Naive B cell (primary cell): ENCODE measurements around the gene PGA4. TPM values are rescaled to one million over a fixed set of nuclear protein-coding genes. Genes with fewer than 3 reads are reported as not detected.
A peak's percentile ranks its signal among the peaks of the same experiment; 100 is the strongest.
"Not testable (repeated sequence)": the region's sequence is repeated elsewhere in the genome, so short reads cannot be mapped to it uniquely, and the experiment has no call there.

ENCODE experiments used
- ATAC-seq, 2 donors: fragments of 150-1000 bp; cut with Tn5 transposase; 2 replicates each; pipeline ENCODE4 v1.10.0; 2021; ENCODE audit warnings: low read depth in 2 of 2, mild to moderate bottlenecking in 2 of 2, moderate library complexity in 2 of 2
- DNase-seq: peaks from one replicate; pipeline ENCODE4 v3.0.0; 2022
- H3K27ac Mint-ChIP-seq, 6 donors: one replicate each; pipeline ENCODE4 v1.8.0; 2020 to 2022; ENCODE audit warnings: mild to moderate bottlenecking in 6 of 6, mixed read lengths in 6 of 6, moderate library complexity in 5 of 6, inconsistent platforms in 2 of 6
- H3K27me3 Mint-ChIP-seq, 3 donors: one replicate each; pipeline ENCODE4 v1.8.0; 2021 to 2022; ENCODE audit warnings: mixed read lengths in 3 of 3, mild to moderate bottlenecking in 1 of 3
- H3K36me3 Mint-ChIP-seq, 2 donors: one replicate each; pipeline ENCODE4 v1.8.0; 2020 to 2022; ENCODE audit warnings: mixed read lengths in 2 of 2, inconsistent platforms in 1 of 2, mild to moderate bottlenecking in 1 of 2
- H3K4me1 Mint-ChIP-seq, 3 donors: one replicate each; pipeline ENCODE4 v1.8.0; 2020 to 2022; ENCODE audit warnings: mixed read lengths in 3 of 3, inconsistent platforms in 1 of 3, mild to moderate bottlenecking in 1 of 3, moderate library complexity in 1 of 3
- H3K4me3 Mint-ChIP-seq, 8 donors: one replicate each; pipeline ENCODE4 v1.8.0; 2020 to 2022; ENCODE audit warnings: mild to moderate bottlenecking in 8 of 8, mixed read lengths in 8 of 8, moderate library complexity in 8 of 8, inconsistent platforms in 2 of 8
- H3K9me3 Mint-ChIP-seq, 7 donors: one replicate each; pipeline ENCODE4 v1.8.0; 2020 to 2022; ENCODE audit warnings: mixed read lengths in 7 of 7, mild to moderate bottlenecking in 5 of 7, inconsistent platforms in 2 of 7, moderate library complexity in 1 of 7
- polyA plus RNA-seq, 6 donors: library from polyadenylated mRNA; unstranded; fragments of 300-500 nt; fragmentation: Illumina TruSeq; gene quantifications; one replicate each; pipeline ENCODE4 v1.2.3, GENCODE V29; 2021; ENCODE audit warnings: low read depth in 6 of 6

The PGA4 gene
- polyA plus RNA-seq, 6 donors from 2014 or later, result 0.17 TPM; not detected in 5

DNA sequence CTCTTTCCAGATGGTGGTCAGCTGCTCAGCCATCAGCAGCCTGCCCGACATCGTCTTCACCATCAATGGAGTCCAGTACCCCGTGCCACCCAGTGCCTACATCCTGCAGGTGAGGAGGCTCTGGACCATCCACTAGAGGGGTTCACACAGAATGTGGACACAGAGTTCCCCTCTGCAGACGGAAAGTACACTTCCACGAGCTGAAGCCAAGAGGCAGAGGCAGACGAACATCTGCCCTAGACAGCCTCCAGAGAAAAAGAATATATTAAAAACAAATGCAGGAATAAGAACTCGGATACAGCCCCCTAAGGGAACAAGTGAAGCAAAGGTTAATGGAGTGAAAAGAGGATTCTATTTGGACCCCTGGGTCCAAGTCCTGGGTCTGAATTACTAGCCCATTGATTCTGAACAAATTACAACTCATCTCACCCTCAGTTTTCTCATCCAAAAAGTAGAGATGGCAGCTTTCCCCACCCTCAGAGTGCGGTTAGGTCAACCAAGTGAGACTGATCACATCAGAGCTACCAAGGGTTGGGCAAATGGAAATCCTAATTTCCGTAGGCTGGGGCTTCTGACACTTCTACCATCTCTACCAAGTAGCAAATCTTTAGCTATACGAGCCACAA, 10.7 kb upstream of the PGA4 start:
- H3K36me3 Mint-ChIP-seq, DNase-seq, H3K4me1 Mint-ChIP-seq, H3K9me3 Mint-ChIP-seq, ATAC-seq, H3K27me3 Mint-ChIP-seq, H3K27ac Mint-ChIP-seq: not testable (repeated sequence)
- H3K4me3 Mint-ChIP-seq, result peak overlapping the region in 1 of 8 donors; percentile 22

DNA sequence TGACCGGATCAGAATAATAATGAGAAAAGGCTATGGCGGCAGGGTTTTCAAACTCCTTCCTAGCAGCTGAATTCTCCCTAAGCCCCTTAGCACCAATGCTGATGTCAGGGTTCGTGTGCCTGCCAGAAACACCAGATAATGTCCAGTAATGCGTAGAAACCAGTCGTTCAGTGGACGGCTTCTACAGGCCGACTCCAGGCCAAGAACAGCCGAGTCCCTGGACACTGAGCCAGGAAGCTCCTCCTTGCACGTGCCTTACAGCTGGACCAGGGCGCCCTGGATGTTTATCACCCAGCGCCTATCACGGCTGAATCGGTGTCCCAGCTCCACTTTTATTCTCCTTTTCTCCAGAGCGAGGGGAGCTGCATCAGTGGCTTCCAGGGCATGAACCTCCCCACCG, 9.9 kb upstream of the PGA4 start:
- not testable (repeated sequence) for H3K27ac Mint-ChIP-seq, DNase-seq, H3K9me3 Mint-ChIP-seq, H3K4me3 Mint-ChIP-seq, H3K27me3 Mint-ChIP-seq, H3K4me1 Mint-ChIP-seq, H3K36me3 Mint-ChIP-seq, ATAC-seq

DNA sequence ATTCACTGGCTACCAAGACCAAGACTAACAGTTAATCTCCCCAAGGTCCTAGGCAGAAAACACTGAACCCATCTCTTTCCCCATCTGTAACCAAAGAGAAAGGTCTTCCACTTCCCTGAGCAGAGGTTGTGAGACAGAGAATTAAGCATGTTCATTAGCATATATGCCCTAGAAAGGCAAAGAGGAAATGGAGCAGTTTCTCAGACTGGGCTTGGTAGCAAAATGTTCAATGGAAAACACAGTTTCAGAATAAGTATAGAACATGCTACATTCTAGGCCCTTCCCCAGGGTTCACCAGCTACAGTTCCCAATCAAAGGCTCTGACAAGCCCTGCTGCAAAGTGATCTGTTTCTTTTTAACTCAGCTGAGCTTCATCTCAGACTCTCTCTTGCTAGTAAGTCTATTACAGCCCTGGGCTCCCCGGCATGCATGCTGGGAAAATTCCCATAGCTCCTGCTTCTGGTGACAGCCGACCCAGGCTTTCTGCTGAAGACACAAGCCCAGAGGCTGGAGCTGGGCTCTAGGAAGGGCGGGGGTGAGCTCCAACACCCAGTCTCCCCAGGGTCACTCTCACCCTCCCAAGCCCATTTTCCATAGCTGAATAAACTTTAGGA, 8.3 kb upstream of the PGA4 start:
- not testable (repeated sequence) for H3K4me3 Mint-ChIP-seq, DNase-seq, H3K27me3 Mint-ChIP-seq, H3K9me3 Mint-ChIP-seq, ATAC-seq, H3K27ac Mint-ChIP-seq, H3K4me1 Mint-ChIP-seq, H3K36me3 Mint-ChIP-seq

- DNase-seq, H3K4me1 Mint-ChIP-seq, H3K36me3 Mint-ChIP-seq, ATAC-seq, H3K9me3 Mint-ChIP-seq, H3K27me3 Mint-ChIP-seq, H3K4me3 Mint-ChIP-seq, H3K27ac Mint-ChIP-seq: not testable (repeated sequence)
Observed at GRCh38 chr11:61218306-61218705, 3.8 kb upstream of the PGA4 start.

DNA sequence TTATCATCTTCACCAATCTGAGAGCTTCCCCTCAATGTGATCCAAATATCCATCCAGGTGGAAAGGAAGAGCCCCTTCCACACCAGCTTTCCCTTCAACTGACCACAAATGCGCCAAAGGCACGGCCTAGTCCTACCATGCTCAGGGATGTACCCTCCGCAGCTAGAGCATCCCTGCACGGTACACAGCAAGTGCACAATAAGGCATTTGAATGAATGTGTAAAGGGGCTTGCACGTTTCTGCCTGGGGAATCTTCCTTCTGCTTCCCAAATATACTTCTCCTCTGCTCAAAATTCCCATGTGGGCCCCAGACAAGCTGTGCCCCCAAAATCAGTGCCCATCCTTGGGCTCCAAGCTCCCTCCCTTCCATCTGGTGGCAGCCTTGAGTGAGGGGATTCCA, 3.1 kb upstream of the PGA4 start:
- H3K36me3 Mint-ChIP-seq, H3K4me3 Mint-ChIP-seq, DNase-seq, H3K4me1 Mint-ChIP-seq, H3K9me3 Mint-ChIP-seq, H3K27me3 Mint-ChIP-seq, ATAC-seq, H3K27ac Mint-ChIP-seq: not testable (repeated sequence)

DNA sequence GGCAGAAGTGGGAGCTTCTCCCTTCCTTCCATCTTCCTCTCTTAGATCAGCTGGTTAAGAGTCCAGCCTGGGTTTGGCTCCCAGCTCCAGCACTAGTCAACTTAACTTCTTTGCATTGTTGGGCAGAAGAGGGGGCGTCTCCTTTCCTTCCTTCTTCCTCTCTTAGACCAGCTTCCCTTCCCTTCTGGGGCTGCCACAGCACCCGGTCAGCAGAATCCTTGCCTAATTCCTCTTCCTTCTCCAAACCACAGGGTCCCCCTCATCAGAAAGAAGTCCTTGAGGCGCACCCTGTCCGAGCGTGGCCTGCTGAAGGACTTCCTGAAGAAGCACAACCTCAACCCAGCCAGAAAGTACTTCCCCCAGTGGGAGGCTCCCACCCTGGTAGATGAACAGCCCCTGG, 545 bp downstream of the PGA4 start:
- ATAC-seq, H3K27me3 Mint-ChIP-seq, H3K9me3 Mint-ChIP-seq, H3K4me3 Mint-ChIP-seq, H3K4me1 Mint-ChIP-seq, DNase-seq, H3K36me3 Mint-ChIP-seq, H3K27ac Mint-ChIP-seq: not testable (repeated sequence)

GRCh38 chr11:61226457-61227137, 4.5 kb downstream of the PGA4 start:
- H3K27me3 Mint-ChIP-seq, H3K4me1 Mint-ChIP-seq, ATAC-seq, DNase-seq, H3K27ac Mint-ChIP-seq, H3K36me3 Mint-ChIP-seq, H3K4me3 Mint-ChIP-seq, H3K9me3 Mint-ChIP-seq: not testable (repeated sequence)

GRCh38 chr11:61229458-61229857, 7.3 kb downstream of the PGA4 start:
- not testable (repeated sequence) for H3K27ac Mint-ChIP-seq, H3K36me3 Mint-ChIP-seq, DNase-seq, ATAC-seq, H3K4me1 Mint-ChIP-seq, H3K4me3 Mint-ChIP-seq, H3K27me3 Mint-ChIP-seq, H3K9me3 Mint-ChIP-seq

DNA sequence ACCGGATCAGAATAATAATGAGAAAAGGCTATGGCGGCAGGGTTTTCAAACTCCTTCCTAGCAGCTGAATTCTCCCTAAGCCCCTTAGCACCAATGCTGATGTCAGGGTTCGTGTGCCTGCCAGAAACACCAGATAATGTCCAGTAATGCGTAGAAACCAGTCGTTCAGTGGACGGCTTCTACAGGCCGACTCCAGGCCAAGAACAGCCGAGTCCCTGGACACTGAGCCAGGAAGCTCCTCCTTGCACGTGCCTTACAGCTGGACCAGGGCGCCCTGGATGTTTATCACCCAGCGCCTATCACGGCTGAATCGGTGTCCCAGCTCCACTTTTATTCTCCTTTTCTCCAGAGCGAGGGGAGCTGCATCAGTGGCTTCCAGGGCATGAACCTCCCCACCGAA, 8.9 kb downstream of the PGA4 start:
- H3K4me3 Mint-ChIP-seq, DNase-seq, H3K9me3 Mint-ChIP-seq, ATAC-seq, H3K27ac Mint-ChIP-seq, H3K27me3 Mint-ChIP-seq, H3K4me1 Mint-ChIP-seq, H3K36me3 Mint-ChIP-seq: not testable (repeated sequence)

- not testable (repeated sequence) for ATAC-seq, H3K27ac Mint-ChIP-seq, H3K9me3 Mint-ChIP-seq, H3K4me1 Mint-ChIP-seq, DNase-seq, H3K36me3 Mint-ChIP-seq, H3K4me3 Mint-ChIP-seq, H3K27me3 Mint-ChIP-seq
Observed at GRCh38 chr11:61231585-61231984, 9.4 kb downstream of the PGA4 start.

DNA sequence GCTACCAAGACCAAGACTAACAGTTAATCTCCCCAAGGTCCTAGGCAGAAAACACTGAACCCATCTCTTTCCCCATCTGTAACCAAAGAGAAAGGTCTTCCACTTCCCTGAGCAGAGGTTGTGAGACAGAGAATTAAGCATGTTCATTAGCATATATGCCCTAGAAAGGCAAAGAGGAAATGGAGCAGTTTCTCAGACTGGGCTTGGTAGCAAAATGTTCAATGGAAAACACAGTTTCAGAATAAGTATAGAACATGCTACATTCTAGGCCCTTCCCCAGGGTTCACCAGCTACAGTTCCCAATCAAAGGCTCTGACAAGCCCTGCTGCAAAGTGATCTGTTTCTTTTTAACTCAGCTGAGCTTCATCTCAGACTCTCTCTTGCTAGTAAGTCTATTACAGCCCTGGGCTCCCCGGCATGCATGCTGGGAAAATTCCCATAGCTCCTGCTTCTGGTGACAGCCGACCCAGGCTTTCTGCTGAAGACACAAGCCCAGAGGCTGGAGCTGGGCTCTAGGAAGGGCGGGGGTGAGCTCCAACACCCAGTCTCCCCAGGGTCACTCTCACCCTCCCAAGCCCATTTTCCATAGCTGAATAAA, 10.5 kb downstream of the PGA4 start:
- not testable (repeated sequence) for H3K4me1 Mint-ChIP-seq, ATAC-seq, H3K9me3 Mint-ChIP-seq, H3K4me3 Mint-ChIP-seq, H3K36me3 Mint-ChIP-seq, DNase-seq, H3K27me3 Mint-ChIP-seq, H3K27ac Mint-ChIP-seq

- not testable (repeated sequence) for H3K4me3 Mint-ChIP-seq, H3K27me3 Mint-ChIP-seq, H3K27ac Mint-ChIP-seq, DNase-seq, H3K9me3 Mint-ChIP-seq, ATAC-seq, H3K4me1 Mint-ChIP-seq, H3K36me3 Mint-ChIP-seq
Observed at GRCh38 chr11:61237130-61237529, 15.0 kb downstream of the PGA4 start.

- not testable (repeated sequence) for DNase-seq, H3K27me3 Mint-ChIP-seq, ATAC-seq, H3K4me3 Mint-ChIP-seq, H3K4me1 Mint-ChIP-seq, H3K36me3 Mint-ChIP-seq, H3K27ac Mint-ChIP-seq, H3K9me3 Mint-ChIP-seq
Observed at GRCh38 chr11:61240288-61240687, 18.1 kb downstream of the PGA4 start.

DNA sequence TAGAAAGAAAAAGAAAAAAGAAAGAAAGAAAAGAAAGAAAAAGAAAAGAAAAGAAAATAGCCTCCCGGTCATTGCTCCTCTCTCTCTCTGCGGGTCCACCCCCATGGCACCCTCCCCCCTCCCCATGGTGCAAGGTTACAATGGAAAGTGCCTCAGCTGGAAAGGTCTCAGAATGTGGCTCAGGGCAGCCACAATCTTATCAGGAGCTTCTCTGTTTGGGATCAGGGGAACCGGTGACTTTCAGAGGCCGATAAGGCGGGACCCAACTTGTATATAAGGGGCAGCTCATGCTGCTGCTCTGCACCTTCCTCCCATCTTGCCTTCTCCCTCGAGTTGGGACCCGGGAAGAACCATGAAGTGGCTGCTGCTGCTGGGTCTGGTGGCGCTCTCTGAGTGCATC, 18.7 kb downstream of the PGA4 start, which contains the start of gene PGA5:
PGA5 (plus strand) TSS at position 301 of the 400 bp plus-strand sequence; CDS start at position 353, 52 bp downstream.
- not testable (repeated sequence) for DNase-seq, H3K9me3 Mint-ChIP-seq, H3K4me1 Mint-ChIP-seq, H3K4me3 Mint-ChIP-seq, H3K27me3 Mint-ChIP-seq, H3K27ac Mint-ChIP-seq, ATAC-seq, H3K36me3 Mint-ChIP-seq
